HepG2 (cell line): Measurements from ENCODE around the gene SNX15. TPM values are rescaled to one million over a fixed set of nuclear protein-coding genes. Genes with fewer than 3 reads are reported as not detected.

Experiments used
- ATAC-seq: fragments of 200-7000 bp; cut with Tn5 transposase; 3 replicates; pipeline ENCODE4 v1.9.1; 2020; ENCODE audit warnings: mild to moderate bottlenecking, moderate library complexity
- BruUV-seq: library from RNA; stranded (reverse); fragments of 400-500 nt; replicated peaks from 2 replicates; lab custom pipeline; 2021; lab: Mats Ljungman, UMichigan
- CTCF ChIA-PET: fragments of 300-600 bp; formaldehyde crosslinking; extraction: SDS; loops from one replicate; lab custom pipeline; 2021; ENCODE audit warnings: low total read pairs, inconsistent platforms, low intra/inter-chr PET ratio; lab: Yijun Ruan, JAX
- POLR2A ChIA-PET: fragments of 350-600 bp; sonication (Branson Sonifier 250); formaldehyde crosslinking; loops from one replicate; lab custom pipeline; 2020; ENCODE audit warnings: antibody characterized with exemption, inconsistent platforms; lab: Yijun Ruan, JAX
- DNase-seq: peaks from one replicate; pipeline ENCODE4 v3.0.0-alpha.2; 2015; ENCODE audit warnings: low spot score
- FAIRE-seq: peaks from 3 replicates; lab custom pipeline; 2011; peaks lifted over from hg19 to GRCh38; lab: Jason Lieb, UNC
- H2AFZ ChIP-seq: one replicate; pipeline ENCODE4 v1.6.1; 2011; ENCODE audit warnings: low read length, inconsistent platforms
- H3K27ac ChIP-seq: fragments of 300-600 bp; 3 replicates; pipeline ENCODE4 v1.8.0; 2011; ENCODE audit warnings: mixed run types, mild to moderate bottlenecking, mixed read lengths, low read length, inconsistent platforms; ENCODE audit not compliant: insufficient read depth; ENCODE audit errors: extremely low read length
- H3K27me3 ChIP-seq, 2 experiments: fragments of 200-600 bp in 1 of 2; 2 replicates in 1 of 2; 3 replicates in 1 of 2; pipeline versions ENCODE4 v1.6.0 to v1.8.0; 2011; ENCODE audit warnings: low read length in 2 of 2, mild to moderate bottlenecking in 2 of 2, moderate library complexity in 2 of 2, inconsistent platforms in 1 of 2; ENCODE audit not compliant: insufficient read depth in 2 of 2, control insufficient read depth in 1 of 2
- H3K36me3 ChIP-seq, 2 experiments: fragments of 200-600 bp in 1 of 2; replicated peaks in 1 of 2; 2 replicates in 1 of 2; 3 replicates in 1 of 2; pipeline versions ENCODE4 v1.5.1 to v1.8.0; 2011; ENCODE audit warnings: low read length in 2 of 2, inconsistent platforms in 1 of 2; ENCODE audit not compliant: insufficient read depth in 2 of 2, control insufficient read depth in 1 of 2
- H3K4me1 ChIP-seq: 2 replicates; pipeline ENCODE4 v1.5.1; 2012; ENCODE audit warnings: low read length, inconsistent platforms; ENCODE audit not compliant: insufficient read depth
- H3K4me2 ChIP-seq: 2 replicates; pipeline ENCODE4 v1.6.0; 2011; ENCODE audit warnings: low read depth, low read length, inconsistent platforms
- H3K4me3 ChIP-seq, 3 experiments: fragments of 200-600 bp in 1 of 3; sonication (generic), shearing (Covaris generic) in 1 of 3; replicated peaks in 1 of 3; 2 replicates each; pipeline ENCODE4 v1.5.1; 2011 to 2016; ENCODE audit warnings: low read length in 3 of 3, inconsistent platforms in 2 of 3, low read depth in 2 of 3, mild to moderate bottlenecking in 2 of 3, control low read depth in 1 of 3, mixed read lengths in 1 of 3; ENCODE audit not compliant: insufficient read depth in 1 of 3
- H3K79me2 ChIP-seq: one replicate; pipeline ENCODE4 v1.6.1; 2011; ENCODE audit warnings: low read length, inconsistent platforms; ENCODE audit not compliant: insufficient read depth
- H3K9ac ChIP-seq: 2 replicates; pipeline ENCODE4 v1.6.0; 2011; ENCODE audit warnings: mild to moderate bottlenecking, low read depth, low read length, inconsistent platforms; ENCODE audit not compliant: insufficient read depth
- H3K9me3 ChIP-seq: 2 replicates; pipeline ENCODE4 v1.5.1; 2012; ENCODE audit warnings: mild to moderate bottlenecking, low read length
- H4K20me1 ChIP-seq: 2 replicates; pipeline ENCODE4 v1.6.0; 2011; ENCODE audit warnings: inconsistent platforms, mild to moderate bottlenecking, low read length, moderate library complexity; ENCODE audit not compliant: insufficient read depth
- AGO2 ChIP-seq: fragments of 200-400 bp; formaldehyde crosslinking; optimal IDR thresholded peaks from 2 replicates; pipeline ENCODE3; 2017; ENCODE audit warnings: mild to moderate bottlenecking, low read depth, low read length, moderate library complexity
- CHD2 ChIP-seq: IDR thresholded peaks from 2 replicates; pipeline ENCODE4 v1.6.1; 2011; ENCODE audit warnings: low read depth, low read length, improper control_type of control experiment
- FOSL1 ChIP-seq: sonication (generic); formaldehyde crosslinking; IDR thresholded peaks from 2 replicates; pipeline ENCODE4 v1.9.0; 2021; ENCODE audit warnings: missing genetic modification reagents, borderline replicate concordance
- TP53 ChIP-seq: sonication (generic); formaldehyde crosslinking; conservative IDR thresholded peaks from 2 replicates; pipeline ENCODE4 v1.4.0; 2020; ENCODE audit warnings: missing genetic modification reagents
- WGBS: methylation state at CpG from one replicate; pipeline ENCODE4 v1.1.6; 2017; ENCODE audit warnings: low lambda C conversion rate; 5-methylcytosine and 5-hydroxymethylcytosine counted together
- in situ Hi-C: cut with HindIII; loops from 2 replicates; pipeline ENCODE4 v1.10.0; 2017; ENCODE audit warnings: low pct_unique_long_range_greater_than_20kb; ENCODE audit not compliant: extremely low pct_ligation_motif_present
- intact Hi-C: fragments of 100-400 bp; cut with micrococcal nuclease; formaldehyde crosslinking; loops from one replicate; pipeline ENCODE4 v1.10.0; 2022; ENCODE audit not compliant: unreplicated experiment
- polyA plus RNA-seq, 8 experiments: library from polyadenylated mRNA; depleted of rRNA in 3 of 8; stranded (reverse) in 7 of 8; unstranded in 1 of 8; fragments of >200 nt; fragmentation: Illumina TruSeq in 4 of 8; extraction: Trizol in 4 of 8; gene quantifications; 2 replicates each; pipeline versions ENCODE4 v1.2.1 to v1.2.3, GENCODE V29; 2011 to 2016; ENCODE audit warnings: low read depth in 4 of 8, missing spikeins in 1 of 8, mixed read lengths in 1 of 8; ENCODE audit not compliant: insufficient read depth in 1 of 8
- total RNA-seq, 5 experiments: library from RNA; depleted of rRNA; stranded (reverse); fragments of >200 nt; fragmentation: Illumina TruSeq; extraction: Trizol; gene quantifications; 2 replicates each; pipeline ENCODE4 v1.2.3, GENCODE V29; 2016; ENCODE audit warnings: low read depth in 1 of 5
- TF ChIP-seq, protein P1 (sequence below): sonication (generic); formaldehyde crosslinking; IDR thresholded peaks from 2 replicates; pipeline ENCODE4 v1.5.0; 2020; ENCODE audit warnings: mild to moderate bottlenecking, low read depth, missing genetic modification reagents, borderline replicate concordance
- TF ChIP-seq, protein P2 (sequence below): sonication (generic); formaldehyde crosslinking; IDR thresholded peaks from 2 replicates; pipeline ENCODE4 v1.5.0; 2020; ENCODE audit warnings: missing genetic modification reagents
- TF ChIP-seq, protein P3 (sequence below): sonication (generic); formaldehyde crosslinking; IDR thresholded peaks from 2 replicates; pipeline ENCODE4 v1.4.0; 2020; ENCODE audit warnings: missing genetic modification reagents
- TF ChIP-seq, protein P4 (sequence below): sonication (generic); formaldehyde crosslinking; IDR thresholded peaks from 2 replicates; pipeline ENCODE4 v1.5.0; 2020; ENCODE audit warnings: missing genetic modification reagents, mild to moderate bottlenecking, borderline replicate concordance

SNX15 gene
- total and polyA plus RNA-seq, 2 of the 13 experiments (the other 11 are each of a cell fraction or from before 2014, with no cell fraction given) = 19.1 to 22.6 TPM

DNA sequence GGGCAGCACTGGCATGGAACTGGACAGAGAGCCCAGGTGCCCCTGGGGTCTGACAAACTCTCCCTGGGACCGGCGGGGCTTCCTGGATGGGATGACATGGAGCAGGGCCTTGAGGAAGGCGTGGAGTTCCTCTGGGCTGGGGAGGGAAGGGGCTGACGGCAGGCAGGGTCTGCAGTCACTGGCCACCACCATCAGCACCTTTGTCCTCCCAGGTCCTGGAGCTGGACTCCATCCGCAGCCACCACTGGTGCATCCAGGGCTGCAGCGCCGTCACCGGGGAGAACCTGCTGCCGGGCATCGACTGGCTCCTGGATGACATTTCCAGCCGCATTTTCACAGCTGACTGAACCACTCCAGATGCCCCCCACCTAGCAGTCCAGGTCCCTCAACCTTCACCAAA lies 5.7 kb upstream of the SNX15 start:
- in situ Hi-C loops = no loop called here
- 100% methylated on average over 6 of the region's 11 CpGs for WGBS
- Histone ChIP-seq H2AFZ (no peak overlapping the region), H3K79me2 (no peaks in the 10 kb centered on the region), H3K9me3 (no peaks in the 10 kb centered on the region), H3K4me1 (peaks cover 69% of the 10 kb centered on the region), H3K27ac (no peak overlapping the region), H3K4me3 (no peak overlapping the region), H3K4me2 (no peak overlapping the region), H3K27me3 (no peaks in the 10 kb centered on the region), H3K9ac (no peak overlapping the region), H3K36me3 (no peaks in the 10 kb centered on the region), H4K20me1 (no peaks in the 10 kb centered on the region)
- DNase-seq (no peak), ATAC-seq (no peak), FAIRE-seq (no peak)
- TF ChIP-seq, protein P1, sequence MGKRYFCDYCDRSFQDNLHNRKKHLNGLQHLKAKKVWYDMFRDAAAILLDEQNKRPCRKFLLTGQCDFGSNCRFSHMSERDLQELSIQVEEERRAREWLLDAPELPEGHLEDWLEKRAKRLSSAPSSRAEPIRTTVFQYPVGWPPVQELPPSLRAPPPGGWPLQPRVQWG (CRISPR knock-in tag) = no peak
- TF ChIP-seq, protein P2, sequence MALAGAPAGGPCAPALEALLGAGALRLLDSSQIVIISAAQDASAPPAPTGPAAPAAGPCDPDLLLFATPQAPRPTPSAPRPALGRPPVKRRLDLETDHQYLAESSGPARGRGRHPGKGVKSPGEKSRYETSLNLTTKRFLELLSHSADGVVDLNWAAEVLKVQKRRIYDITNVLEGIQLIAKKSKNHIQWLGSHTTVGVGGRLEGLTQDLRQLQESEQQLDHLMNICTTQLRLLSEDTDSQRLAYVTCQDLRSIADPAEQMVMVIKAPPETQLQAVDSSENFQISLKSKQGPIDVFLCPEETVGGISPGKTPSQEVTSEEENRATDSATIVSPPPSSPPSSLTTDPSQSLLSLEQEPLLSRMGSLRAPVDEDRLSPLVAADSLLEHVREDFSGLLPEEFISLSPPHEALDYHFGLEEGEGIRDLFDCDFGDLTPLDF (CRISPR knock-in tag) = no peak
- TF ChIP-seq, protein P3, sequence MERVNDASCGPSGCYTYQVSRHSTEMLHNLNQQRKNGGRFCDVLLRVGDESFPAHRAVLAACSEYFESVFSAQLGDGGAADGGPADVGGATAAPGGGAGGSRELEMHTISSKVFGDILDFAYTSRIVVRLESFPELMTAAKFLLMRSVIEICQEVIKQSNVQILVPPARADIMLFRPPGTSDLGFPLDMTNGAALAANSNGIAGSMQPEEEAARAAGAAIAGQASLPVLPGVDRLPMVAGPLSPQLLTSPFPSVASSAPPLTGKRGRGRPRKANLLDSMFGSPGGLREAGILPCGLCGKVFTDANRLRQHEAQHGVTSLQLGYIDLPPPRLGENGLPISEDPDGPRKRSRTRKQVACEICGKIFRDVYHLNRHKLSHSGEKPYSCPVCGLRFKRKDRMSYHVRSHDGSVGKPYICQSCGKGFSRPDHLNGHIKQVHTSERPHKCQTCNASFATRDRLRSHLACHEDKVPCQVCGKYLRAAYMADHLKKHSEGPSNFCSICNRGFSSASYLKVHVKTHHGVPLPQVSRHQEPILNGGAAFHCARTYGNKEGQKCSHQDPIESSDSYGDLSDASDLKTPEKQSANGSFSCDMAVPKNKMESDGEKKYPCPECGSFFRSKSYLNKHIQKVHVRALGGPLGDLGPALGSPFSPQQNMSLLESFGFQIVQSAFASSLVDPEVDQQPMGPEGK = no peak
- TF ChIP-seq, protein P4, sequence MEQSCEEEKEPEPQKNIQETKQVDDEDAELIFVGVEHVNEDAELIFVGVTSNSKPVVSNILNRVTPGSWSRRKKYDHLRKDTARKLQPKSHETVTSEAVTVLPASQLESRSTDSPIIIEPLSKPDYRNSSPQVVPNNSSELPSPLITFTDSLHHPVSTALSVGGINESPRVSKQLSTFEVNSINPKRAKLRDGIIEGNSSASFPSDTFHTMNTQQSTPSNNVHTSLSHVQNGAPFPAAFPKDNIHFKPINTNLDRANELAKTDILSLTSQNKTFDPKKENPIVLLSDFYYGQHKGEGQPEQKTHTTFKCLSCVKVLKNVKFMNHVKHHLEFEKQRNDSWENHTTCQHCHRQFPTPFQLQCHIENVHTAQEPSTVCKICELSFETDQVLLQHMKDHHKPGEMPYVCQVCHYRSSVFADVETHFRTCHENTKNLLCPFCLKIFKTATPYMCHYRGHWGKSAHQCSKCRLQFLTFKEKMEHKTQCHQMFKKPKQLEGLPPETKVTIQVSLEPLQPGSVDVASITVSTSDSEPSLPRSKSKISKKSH (CRISPR knock-in tag) = peak; percentile 45; the same call in 1 of the 2 replicates
- TF ChIP-seq TP53 (no peak), AGO2 (peak; percentile 25), FOSL1 (CRISPR knock-in tag) (no peak), CHD2 (no peak)
- ChIA-PET POLR2A (interaction anchor here (1.4 kb wide), 1 partner anchor 19 kb away, joined by 4 read pairs; the partner anchor contains the start of gene SAC3D1), CTCF (no interaction called here)
- no TSS peak for BruUV-seq
- intact Hi-C loops = no loop called here
